Measurements from ENCODE around the gene GAR1.

GAR1 gene

DNA sequence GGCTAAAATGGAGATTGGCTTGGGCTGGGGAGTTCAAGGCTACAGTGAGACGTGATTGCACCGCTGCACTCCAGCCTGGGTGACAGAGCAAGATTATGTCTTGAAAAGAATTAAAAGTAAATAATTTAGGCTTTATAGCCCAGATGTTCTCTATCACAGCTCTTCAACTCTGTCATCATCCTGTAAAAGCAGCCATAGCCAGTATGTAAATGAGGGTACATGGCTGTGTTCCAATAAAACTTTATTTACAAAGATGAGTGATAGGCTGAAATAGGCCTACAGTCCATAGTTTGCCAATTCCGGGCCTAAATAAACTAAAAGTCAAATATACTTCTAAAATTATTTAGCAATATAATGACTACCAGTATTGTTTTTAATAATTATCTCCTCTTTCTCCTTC is 21.4 kb downstream of the GAR1 start:
- Histone ChIP-seq H3K4me1 (ENCODE audit: low read length) (no peaks in the 10 kb centered on the region), H2AFZ (ENCODE audit: low read depth, low read length) (no peak overlapping the region), H3K9me3 (ENCODE audit: insufficient read depth, low read length) (no peaks in the 10 kb centered on the region), H3K79me2 (ENCODE audit: low read length) (no peaks in the 10 kb centered on the region), H3K27ac (ENCODE audit: low read length) (no peak overlapping the region), H3K27me3 (ENCODE audit: low read depth, low read length) (no peaks in the 10 kb centered on the region), H3K9ac (ENCODE audit: low read length) (no peak overlapping the region), H3K4me3 (ENCODE audit: low read length) (no peak overlapping the region), H4K20me1 (ENCODE audit: insufficient read depth, low read length) (no peaks in the 10 kb centered on the region), H3K4me2 (ENCODE audit: low read length) (no peak overlapping the region), H3K36me3 (replicated peaks; ENCODE audit: low read depth, low read length) (peaks cover 5% of the 10 kb centered on the region)
- no peak for TF ChIP-seq EZH2phosphoT487 (IDR thresholded peaks at IDR 0.05; ENCODE audit: low read depth)

DNA sequence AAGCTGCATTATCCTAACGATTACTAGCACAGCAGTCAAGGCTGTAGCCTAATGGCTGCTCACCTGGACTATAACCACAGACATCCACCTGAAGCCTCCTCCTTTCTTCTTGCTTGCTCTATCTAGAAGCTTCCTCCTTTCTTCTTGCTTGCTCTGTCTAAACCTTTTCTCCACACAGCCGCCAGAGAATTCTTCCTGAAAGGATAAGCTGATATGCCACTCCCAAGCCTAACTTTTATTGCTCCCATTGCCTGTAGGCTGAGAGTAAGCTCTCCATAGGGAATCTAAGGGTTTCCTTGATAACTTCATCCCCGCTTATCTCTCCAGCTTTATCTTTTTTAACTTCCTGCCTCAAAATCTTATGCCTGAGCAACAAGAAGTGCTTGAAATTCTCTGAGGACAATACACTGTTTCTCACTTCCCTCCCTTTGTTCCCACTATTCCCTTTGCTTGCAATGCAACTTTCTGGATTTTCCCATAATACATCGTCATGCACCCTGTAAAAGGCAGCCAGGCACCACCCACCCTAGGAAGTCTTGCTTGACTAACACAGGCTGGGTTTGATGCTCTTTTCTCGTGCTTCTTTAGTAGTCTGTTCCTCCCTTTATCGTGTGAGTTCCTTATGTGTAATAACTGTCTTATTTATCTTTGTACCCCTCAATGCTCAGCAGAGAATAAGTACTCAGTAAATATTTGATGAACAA is 31.0 kb downstream of the GAR1 start:
- H3K4me3 ChIP-seq (ENCODE audit: low read length): no peak overlapping the region
- no peaks in the 10 kb centered on the region for H4K20me1 ChIP-seq (ENCODE audit: insufficient read depth, low read length)
- no peak overlapping the region for H2AFZ ChIP-seq (ENCODE audit: low read depth, low read length)
- H3K79me2 ChIP-seq (ENCODE audit: low read length): no peaks in the 10 kb centered on the region
- TF ChIP-seq, protein P1, sequence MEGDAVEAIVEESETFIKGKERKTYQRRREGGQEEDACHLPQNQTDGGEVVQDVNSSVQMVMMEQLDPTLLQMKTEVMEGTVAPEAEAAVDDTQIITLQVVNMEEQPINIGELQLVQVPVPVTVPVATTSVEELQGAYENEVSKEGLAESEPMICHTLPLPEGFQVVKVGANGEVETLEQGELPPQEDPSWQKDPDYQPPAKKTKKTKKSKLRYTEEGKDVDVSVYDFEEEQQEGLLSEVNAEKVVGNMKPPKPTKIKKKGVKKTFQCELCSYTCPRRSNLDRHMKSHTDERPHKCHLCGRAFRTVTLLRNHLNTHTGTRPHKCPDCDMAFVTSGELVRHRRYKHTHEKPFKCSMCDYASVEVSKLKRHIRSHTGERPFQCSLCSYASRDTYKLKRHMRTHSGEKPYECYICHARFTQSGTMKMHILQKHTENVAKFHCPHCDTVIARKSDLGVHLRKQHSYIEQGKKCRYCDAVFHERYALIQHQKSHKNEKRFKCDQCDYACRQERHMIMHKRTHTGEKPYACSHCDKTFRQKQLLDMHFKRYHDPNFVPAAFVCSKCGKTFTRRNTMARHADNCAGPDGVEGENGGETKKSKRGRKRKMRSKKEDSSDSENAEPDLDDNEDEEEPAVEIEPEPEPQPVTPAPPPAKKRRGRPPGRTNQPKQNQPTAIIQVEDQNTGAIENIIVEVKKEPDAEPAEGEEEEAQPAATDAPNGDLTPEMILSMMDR (IDR thresholded peaks at IDR 0.05; ENCODE audit: low read depth, low read length): no peak
- no peak for TF ChIP-seq EZH2phosphoT487 (IDR thresholded peaks at IDR 0.05; ENCODE audit: low read depth)
- no peak overlapping the region for H3K27ac ChIP-seq (ENCODE audit: low read length)
- H3K4me2 ChIP-seq (ENCODE audit: low read length): no peak overlapping the region
- H3K36me3 ChIP-seq (replicated peaks; ENCODE audit: low read depth, low read length): no peaks in the 10 kb centered on the region
- no peak overlapping the region for H3K9ac ChIP-seq (ENCODE audit: low read length)
- H3K4me1 ChIP-seq (ENCODE audit: low read length): no peaks in the 10 kb centered on the region
- no peaks in the 10 kb centered on the region for H3K9me3 ChIP-seq (ENCODE audit: insufficient read depth, low read length)
- no peaks in the 10 kb centered on the region for H3K27me3 ChIP-seq (ENCODE audit: low read depth, low read length)

DNA sequence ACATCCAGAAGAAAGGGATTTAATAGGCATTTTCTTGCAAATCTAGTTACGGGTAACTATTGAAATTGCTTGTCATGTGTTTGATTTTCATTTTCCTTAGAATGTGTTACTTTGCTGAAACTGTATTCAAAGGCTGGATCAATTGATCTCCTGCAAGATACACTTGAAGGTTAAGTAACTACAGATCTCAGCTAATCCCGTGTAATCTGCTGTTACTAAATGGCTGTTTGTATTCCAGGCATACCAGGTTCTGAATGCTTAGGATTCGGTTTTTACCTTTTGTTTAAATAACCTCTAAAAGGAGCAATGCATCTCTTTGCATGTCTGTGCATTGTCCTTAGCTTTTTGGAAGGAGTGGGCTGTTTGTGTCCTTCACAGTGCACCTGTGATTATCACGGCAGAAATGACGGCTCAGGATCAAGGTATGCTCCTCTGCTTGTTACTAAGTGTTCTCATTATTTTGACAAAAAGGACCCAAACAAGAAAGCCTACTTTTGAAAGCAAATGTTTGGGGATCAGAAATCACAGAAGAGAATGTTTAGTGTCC is 32.4 kb downstream of the GAR1 start, which contains the start of gene LRIT3:
Gene LRIT3, plus strand, starts transcription at position 212 of the 547 bp plus-strand sequence. Its CDS starts 95 bp downstream, at position 307.
- Histone ChIP-seq H4K20me1 (ENCODE audit: insufficient read depth, low read length) (no peaks in the 10 kb centered on the region), H3K9me3 (ENCODE audit: insufficient read depth, low read length) (no peaks in the 10 kb centered on the region), H3K79me2 (ENCODE audit: low read length) (no peaks in the 10 kb centered on the region), H3K4me3 (ENCODE audit: low read length) (no peak within 1 kb of the TSS), H3K27me3 (ENCODE audit: low read depth, low read length) (no peaks in the 10 kb centered on the region), H3K9ac (ENCODE audit: low read length) (no peak within 1 kb of the TSS), H3K27ac (ENCODE audit: low read length) (no peak within 1 kb of the TSS), H2AFZ (ENCODE audit: low read depth, low read length) (no peak within 1 kb of the TSS), H3K36me3 (replicated peaks; ENCODE audit: low read depth, low read length) (no peaks in the 10 kb centered on the region), H3K4me2 (ENCODE audit: low read length) (no peak within 1 kb of the TSS), H3K4me1 (ENCODE audit: low read length) (no peaks in the 10 kb centered on the region)
- TF ChIP-seq, protein P1 (IDR thresholded peaks at IDR 0.05; ENCODE audit: low read depth, low read length): no peak
- TF ChIP-seq EZH2phosphoT487 (IDR thresholded peaks at IDR 0.05; ENCODE audit: low read depth): no peak

DNA sequence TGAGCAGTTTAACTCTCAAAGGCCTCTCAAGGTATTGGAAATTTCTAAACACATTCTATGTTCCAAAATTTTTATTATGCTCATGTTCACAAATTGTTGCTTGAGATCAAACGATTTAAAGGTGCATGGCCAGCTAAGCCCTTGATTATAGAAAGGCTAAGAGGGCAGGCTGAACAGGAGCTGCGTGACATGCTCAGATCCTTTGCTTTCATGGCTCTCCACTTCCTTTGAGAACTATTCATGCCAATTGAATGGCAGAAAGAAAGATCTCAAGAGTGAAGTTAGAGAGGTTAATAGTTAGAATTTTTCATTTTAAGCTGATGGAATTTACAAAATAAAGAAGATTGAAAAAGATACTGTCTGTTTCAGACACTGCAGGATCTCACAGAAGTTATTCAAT is 32.9 kb downstream of the GAR1 start:
- H3K9ac ChIP-seq (ENCODE audit: low read length): no peak overlapping the region
- no peak overlapping the region for H2AFZ ChIP-seq (ENCODE audit: low read depth, low read length)
- no peaks in the 10 kb centered on the region for H3K9me3 ChIP-seq (ENCODE audit: insufficient read depth, low read length)
- no peak overlapping the region for H3K4me3 ChIP-seq (ENCODE audit: low read length)
- TF ChIP-seq, protein P1 (IDR thresholded peaks at IDR 0.05; ENCODE audit: low read depth, low read length): no peak
- no peak for TF ChIP-seq EZH2phosphoT487 (IDR thresholded peaks at IDR 0.05; ENCODE audit: low read depth)
- no peak overlapping the region for H3K4me2 ChIP-seq (ENCODE audit: low read length)
- no peaks in the 10 kb centered on the region for H3K27me3 ChIP-seq (ENCODE audit: low read depth, low read length)
- no peak overlapping the region for H3K27ac ChIP-seq (ENCODE audit: low read length)
- no peaks in the 10 kb centered on the region for H3K4me1 ChIP-seq (ENCODE audit: low read length)
- no peaks in the 10 kb centered on the region for H3K36me3 ChIP-seq (replicated peaks; ENCODE audit: low read depth, low read length)
- no peaks in the 10 kb centered on the region for H4K20me1 ChIP-seq (ENCODE audit: insufficient read depth, low read length)
- no peaks in the 10 kb centered on the region for H3K79me2 ChIP-seq (ENCODE audit: low read length)

All from OCI-LY3 (cell line).